ENCODE measurements around the gene TRIM69. TPM values are rescaled to one million over a fixed set of nuclear protein-coding genes. Genes with fewer than 3 reads are reported as not detected.
A peak's percentile ranks its signal among the peaks of the same experiment; 100 is the strongest.
"Not testable (repeated sequence)": the region's sequence is repeated elsewhere in the genome, so short reads cannot be mapped to it uniquely, and the experiment has no call there.

Gene TRIM69
- total RNA-seq, 1 donor from 2014 or later, result 8.5 TPM

GRCh38 chr15:44716983-44717602 lies 19.2 kb upstream of the TRIM69 start:
- DNase-seq (ENCODE audit: low read depth in 2 of 2), result no peak

DNA sequence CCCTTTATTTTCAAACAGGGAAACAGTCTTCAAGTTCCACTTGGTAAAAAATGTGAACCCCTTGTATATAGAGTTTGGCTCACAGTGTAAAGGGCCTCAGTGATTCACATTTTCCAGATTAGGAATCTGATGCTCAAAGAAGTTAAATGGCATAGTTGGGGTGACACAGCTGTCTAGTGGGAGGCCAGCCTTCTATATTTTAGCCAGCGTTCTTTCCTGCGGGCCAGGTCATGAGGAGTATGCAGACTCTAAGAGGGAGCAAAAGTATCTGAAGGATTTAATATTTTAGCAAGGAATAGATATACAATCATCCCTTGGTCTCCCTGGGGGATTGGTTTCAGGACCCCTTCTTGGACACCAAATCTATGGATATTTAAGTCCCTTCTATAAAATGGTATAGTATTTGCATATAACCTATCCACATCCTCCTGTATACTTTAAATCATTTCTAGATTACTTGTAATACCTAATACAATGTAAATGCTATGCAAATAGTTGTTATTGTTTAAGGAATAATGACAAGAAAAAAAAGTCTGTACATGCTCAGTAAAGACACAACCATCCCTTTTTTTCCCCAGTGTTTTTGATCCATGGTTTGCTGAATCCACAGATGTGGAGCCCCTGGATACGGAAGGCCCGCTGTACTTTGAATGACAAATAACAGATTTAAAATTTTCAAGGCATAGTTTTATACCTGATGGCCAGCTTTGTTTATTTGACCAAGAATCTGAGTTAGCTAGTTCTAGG lies 18.0 kb upstream of the TRIM69 start:
- DNase-seq (ENCODE audit: low read depth in 2 of 2), result no peak

DNA sequence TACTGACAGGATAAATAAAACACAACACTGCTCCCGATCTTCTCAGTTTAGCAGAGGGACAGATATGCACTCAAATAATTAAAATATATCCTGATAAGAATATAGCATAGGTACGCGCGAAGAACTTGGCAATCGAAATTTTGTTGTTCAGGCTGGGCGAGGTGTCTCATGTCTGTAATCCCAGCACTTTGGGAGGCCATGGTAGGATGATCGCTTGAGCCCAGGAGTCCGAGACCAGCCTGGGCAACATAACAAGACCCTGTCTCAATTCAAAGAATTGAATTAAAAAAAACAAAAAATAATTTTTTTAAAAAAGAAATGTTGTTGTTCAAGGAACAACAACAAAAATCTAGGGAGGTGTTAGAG lies 17.4 kb upstream of the TRIM69 start:
- no peak for DNase-seq (ENCODE audit: low read depth in 2 of 2)

- DNase-seq (ENCODE audit: low read depth in 2 of 2), result peak in 1 of 2 donors; percentile 42
Observed at GRCh38 chr15:44719293-44719999, 16.9 kb upstream of the TRIM69 start.

DNA sequence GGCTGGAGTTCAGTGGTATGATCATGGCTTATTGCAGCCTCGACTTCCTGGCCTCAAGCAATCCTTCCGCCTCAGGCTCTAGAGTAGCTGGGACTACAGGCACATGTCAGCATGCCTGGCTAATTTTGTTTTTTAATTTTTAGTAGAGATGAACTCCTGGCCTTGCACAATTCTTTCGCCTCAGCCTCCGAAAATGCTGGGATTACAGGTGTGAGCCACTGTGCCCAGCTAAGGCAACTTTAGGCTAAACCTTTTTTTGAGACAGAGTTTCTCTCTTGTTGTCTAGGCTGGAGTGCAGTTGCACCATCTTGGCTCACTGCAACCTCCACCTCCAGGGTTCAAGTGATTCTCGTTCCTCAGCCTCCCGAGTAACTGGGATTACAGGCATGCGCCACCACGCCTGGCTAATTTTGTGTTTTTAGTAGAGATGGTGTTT lies 16.3 kb upstream of the TRIM69 start:
- DNase-seq (ENCODE audit: low read depth in 2 of 2), result not testable (repeated sequence)

GRCh38 chr15:44720460-44721176 lies 15.7 kb upstream of the TRIM69 start:
- no peak for DNase-seq (ENCODE audit: low read depth in 2 of 2)

GRCh38 chr15:44722011-44722410 lies 14.3 kb upstream of the TRIM69 start:
- DNase-seq (ENCODE audit: low read depth in 2 of 2), result no peak

GRCh38 chr15:44726136-44726535 lies 10.2 kb upstream of the TRIM69 start:
- DNase-seq (ENCODE audit: low read depth in 2 of 2), result no peak

GRCh38 chr15:44726568-44727484 lies 9.5 kb upstream of the TRIM69 start:
- DNase-seq (ENCODE audit: low read depth in 2 of 2), result peak; percentile 86 to 95

GRCh38 chr15:44727485-44728231 lies 8.7 kb upstream of the TRIM69 start:
- no peak for DNase-seq (ENCODE audit: low read depth in 2 of 2)

DNA sequence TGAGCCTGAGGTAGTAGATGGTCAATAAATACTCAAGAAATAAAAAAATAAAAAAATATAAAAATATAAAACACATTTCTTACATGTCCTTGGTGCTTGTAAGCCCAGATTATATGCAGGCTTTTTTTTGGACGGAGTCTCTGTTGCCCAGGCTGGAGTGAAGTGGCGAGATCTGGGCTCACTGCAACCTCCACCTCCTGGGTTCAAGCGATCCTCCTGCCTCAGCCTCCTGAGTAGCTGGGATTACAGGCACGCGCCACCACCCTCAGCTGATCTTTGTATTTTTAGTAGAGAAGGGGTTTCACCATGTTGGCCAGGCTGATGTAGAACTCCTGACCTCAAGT lies 8.1 kb upstream of the TRIM69 start:
- DNase-seq (ENCODE audit: low read depth in 2 of 2), result not testable (repeated sequence)

- DNase-seq (ENCODE audit: low read depth in 2 of 2), result peak; percentile 95 to 98
Observed at GRCh38 chr15:44728576-44729407, 7.5 kb upstream of the TRIM69 start.

DNA sequence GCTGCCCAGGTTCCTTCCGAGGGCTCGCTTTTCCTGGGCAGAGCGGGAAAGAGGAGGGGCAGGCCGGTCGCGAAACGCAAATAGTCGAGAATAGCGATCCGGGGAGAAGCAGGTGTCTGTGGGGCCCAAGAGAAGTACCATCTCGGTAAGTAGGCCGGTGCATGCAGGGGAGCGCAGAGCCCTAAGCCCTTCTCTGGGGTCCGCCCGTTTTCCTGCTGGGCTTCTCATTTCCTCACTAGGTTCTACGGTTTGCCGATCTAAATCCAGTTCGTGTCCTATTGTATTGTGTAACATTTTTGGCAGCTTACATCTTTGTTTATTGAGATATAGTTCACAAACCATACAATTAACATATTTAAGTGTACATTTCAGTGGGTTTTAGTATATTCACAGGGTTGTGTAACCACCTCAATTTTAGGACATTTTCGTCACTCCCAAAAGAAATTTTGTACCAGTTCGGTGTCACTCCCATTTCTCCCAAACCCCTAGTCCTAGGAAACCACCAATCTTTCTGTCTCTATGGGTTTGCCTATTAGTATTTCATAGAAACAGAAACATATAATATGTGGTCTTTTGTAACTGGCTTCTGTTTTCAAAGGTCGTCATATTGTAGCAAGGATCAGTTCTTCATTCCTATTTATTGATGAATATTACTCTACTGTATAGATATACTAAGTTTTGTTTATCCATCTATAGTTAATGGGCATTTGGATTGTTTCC lies 6.8 kb upstream of the TRIM69 start:
- peak in 1 of 2 donors; percentile 29 for DNase-seq (ENCODE audit: low read depth in 2 of 2)

DNA sequence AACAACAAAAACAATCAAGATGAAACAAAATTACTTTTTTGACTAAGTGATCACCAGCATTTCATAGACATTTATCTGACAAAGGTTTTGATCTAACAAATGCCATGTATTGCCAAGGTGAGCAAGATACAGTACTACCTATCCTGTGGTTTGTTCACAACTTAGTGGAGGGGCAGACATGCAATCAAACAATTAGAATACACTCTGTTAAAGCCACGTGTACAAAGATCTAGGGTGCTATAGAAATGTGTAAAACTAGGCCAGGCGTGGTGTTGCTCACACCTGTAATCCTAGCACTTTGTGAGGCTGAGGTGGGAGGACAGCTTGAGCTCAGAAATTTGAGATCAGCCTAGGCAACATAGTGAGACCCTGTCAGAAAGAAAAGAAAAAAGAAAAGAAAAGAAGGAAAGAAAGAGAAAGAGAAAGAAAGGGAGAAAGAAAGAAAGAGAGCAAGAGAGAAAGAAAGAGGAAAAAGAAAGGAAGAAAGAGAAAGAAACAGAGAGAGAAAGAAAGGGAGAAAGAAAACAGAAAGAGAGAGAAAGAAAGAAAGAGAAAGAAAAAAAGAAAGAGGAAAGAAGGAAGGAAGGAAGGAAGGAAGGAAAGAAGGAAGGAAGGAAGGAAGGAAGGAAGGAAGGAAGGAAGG lies 1.4 kb upstream of the TRIM69 start:
- DNase-seq (ENCODE audit: low read depth in 2 of 2), result no peak

DNA sequence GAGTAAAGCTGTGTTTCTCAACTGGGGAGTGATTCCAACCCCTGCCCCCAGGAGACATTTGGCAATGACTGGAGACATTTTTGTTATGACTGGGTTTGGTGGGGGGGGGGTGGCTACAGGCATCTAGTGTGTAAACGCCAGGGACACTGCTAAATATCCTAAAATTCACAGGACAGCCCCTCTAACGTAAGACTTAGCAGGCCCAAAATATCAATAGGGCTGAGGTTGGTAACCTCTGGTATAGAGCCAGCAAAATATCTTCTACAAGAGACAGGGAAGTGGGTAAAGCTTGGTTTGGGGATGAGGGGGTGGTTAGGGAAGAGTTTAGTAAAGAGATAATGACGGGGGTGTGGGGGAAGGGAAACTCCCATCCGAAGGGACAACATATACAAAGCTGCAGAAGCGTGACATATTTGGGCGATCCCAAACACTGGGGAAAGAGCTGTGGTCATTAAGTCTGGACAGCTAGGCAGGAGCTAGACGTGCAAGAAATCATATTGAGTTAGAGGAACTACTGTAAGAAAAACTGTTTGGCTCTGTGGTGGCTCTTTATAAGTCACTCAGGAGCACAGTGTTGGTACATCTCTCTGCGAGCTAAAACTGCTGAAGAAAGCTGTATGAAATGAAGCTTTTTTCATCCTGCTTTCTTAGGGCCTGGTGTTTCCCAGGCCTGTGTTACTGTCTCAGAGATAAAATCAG lies 697 bp upstream of the TRIM69 start:
- no peak for DNase-seq (ENCODE audit: low read depth in 2 of 2)

DNA sequence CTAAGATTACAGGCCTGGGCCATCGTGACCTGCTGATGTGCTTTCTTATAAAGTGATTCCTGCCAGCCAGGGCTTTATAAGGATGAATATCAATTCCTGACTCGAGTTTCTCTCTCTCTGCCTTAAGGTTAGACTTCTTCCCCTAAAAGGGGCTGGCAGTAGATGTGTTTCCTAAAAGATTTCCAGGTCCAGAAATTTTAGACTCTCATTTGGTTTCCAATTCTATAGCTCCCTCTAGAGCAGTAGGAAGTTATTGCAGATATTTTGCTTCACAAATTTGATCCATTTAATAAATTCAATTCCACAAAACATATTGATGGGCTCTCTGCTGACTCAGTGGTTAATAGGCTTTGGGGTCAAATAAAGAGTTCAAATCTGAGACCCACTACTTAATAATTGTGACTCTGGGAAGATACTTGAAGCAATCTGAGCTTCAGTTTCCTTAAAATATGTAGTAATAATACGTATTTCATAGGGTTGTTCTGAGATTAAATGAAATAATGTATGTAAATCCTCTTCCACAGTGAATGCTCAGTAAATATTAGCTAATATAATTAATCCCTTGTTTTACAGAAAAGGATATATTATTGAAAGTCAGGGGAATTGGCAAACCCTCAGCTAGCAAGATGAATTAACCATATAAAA lies 2.1 kb downstream of the TRIM69 start:
- DNase-seq (ENCODE audit: low read depth in 2 of 2), result peak; percentile 54 to 64
